Chondrocyte (in vitro differentiated cells): ENCODE measurements around the gene FRMD4A. TPM values are rescaled to one million over a fixed set of nuclear protein-coding genes. Genes with fewer than 3 reads are reported as not detected.
"Not testable (repeated sequence)": the region's sequence is repeated elsewhere in the genome, so short reads cannot be mapped to it uniquely, and the experiment has no call there.

Source experiments
- DNase-seq: peaks from one replicate; pipeline ENCODE4 v3.0.0; 2021; ENCODE audit warnings: mixed read lengths, low spot score
- H3K27ac Mint-ChIP-seq: one replicate; pipeline ENCODE4 v1.8.0; 2021; ENCODE audit warnings: mild to moderate bottlenecking, moderate library complexity, mixed read lengths; ENCODE audit not compliant: unreplicated experiment
- H3K27me3 Mint-ChIP-seq: 2 replicates; pipeline ENCODE4 v1.8.0; 2021; ENCODE audit warnings: low read depth, mixed read lengths
- H3K36me3 Mint-ChIP-seq: 2 replicates; pipeline ENCODE4 v1.8.0; 2021; ENCODE audit warnings: low read depth, mixed read lengths
- H3K4me1 Mint-ChIP-seq: 2 replicates; pipeline ENCODE4 v1.8.0; 2021; ENCODE audit warnings: low read depth, mild to moderate bottlenecking, mixed read lengths
- H3K4me3 Mint-ChIP-seq: one replicate; pipeline ENCODE4 v1.8.0; 2021; ENCODE audit warnings: mild to moderate bottlenecking, moderate library complexity, mixed read lengths; ENCODE audit not compliant: unreplicated experiment
- H3K9me3 Mint-ChIP-seq: 2 replicates; pipeline ENCODE4 v1.8.0; 2021; ENCODE audit warnings: low read depth, mixed read lengths
- CTCF ChIP-seq: fragments of 200-600 bp; sonication (generic); IDR thresholded peaks from 2 replicates; pipeline ENCODE4 v1.5.0; 2021; ENCODE audit warnings: antibody characterized with exemption, mild to moderate bottlenecking, moderate library complexity
- total RNA-seq: library from RNA; stranded (reverse); gene quantifications from 3 replicates; pipeline ENCODE4 v1.2.1, GENCODE V29; 2021

Gene FRMD4A
- total RNA-seq, 1 donor from 2014 or later = 129 TPM

- Mint-ChIP-seq H3K4me1 (peaks cover 34% of the 10 kb centered on the region), H3K9me3 (peaks cover 10% of the 10 kb centered on the region), H3K36me3 (peaks cover 14% of the 10 kb centered on the region), H3K27ac (peak overlapping the region; percentile 81), H3K4me3 (peak overlapping the region; percentile 1), H3K27me3 (no peaks in the 10 kb centered on the region)
- no peak for DNase-seq
- no peak for TF ChIP-seq CTCF
These were observed 256.5 kb downstream of the FRMD4A start for GRCh38 chr10:14074062-14074884.

- no peak for DNase-seq
- peaks cover 8% of the 10 kb centered on the region for H3K36me3 Mint-ChIP-seq
- H3K27me3 Mint-ChIP-seq = no peaks in the 10 kb centered on the region
- peak overlapping the region; percentile 81 for H3K27ac Mint-ChIP-seq
- TF ChIP-seq CTCF = no peak
- H3K9me3 Mint-ChIP-seq = no peaks in the 10 kb centered on the region
- H3K4me1 Mint-ChIP-seq = peaks cover 34% of the 10 kb centered on the region
- no peak overlapping the region for H3K4me3 Mint-ChIP-seq
These were observed 258.2 kb downstream of the FRMD4A start for GRCh38 chr10:14072541-14072940.

- Mint-ChIP-seq H3K4me3 (no peak overlapping the region), H3K36me3 (peaks cover 9% of the 10 kb centered on the region), H3K4me1 (peaks cover 34% of the 10 kb centered on the region), H3K27me3 (no peaks in the 10 kb centered on the region), H3K27ac (no peak overlapping the region), H3K9me3 (no peaks in the 10 kb centered on the region)
- DNase-seq = no peak
- no peak for TF ChIP-seq CTCF
These were observed 258.8 kb downstream of the FRMD4A start for GRCh38 chr10:14071956-14072355.

- Mint-ChIP-seq H3K9me3 (no peaks in the 10 kb centered on the region), H3K4me3 (no peak overlapping the region), H3K4me1 (peaks cover 27% of the 10 kb centered on the region), H3K27ac (no peak overlapping the region), H3K36me3 (peaks cover 13% of the 10 kb centered on the region), H3K27me3 (no peaks in the 10 kb centered on the region)
- DNase-seq = no peak
- TF ChIP-seq CTCF = no peak
These were observed 262.0 kb downstream of the FRMD4A start for GRCh38 chr10:14068601-14069250.

GRCh38 chr10:14067638-14068037, 263.1 kb downstream of the FRMD4A start:
- not testable (repeated sequence) for H3K9me3 Mint-ChIP-seq, DNase-seq, H3K36me3 Mint-ChIP-seq, H3K27ac Mint-ChIP-seq, H3K27me3 Mint-ChIP-seq, H3K4me3 Mint-ChIP-seq
- H3K4me1 Mint-ChIP-seq = peaks cover 22% of the 10 kb centered on the region
